GM12878 (cell line): ENCODE results near the gene CACNA1D. TPM values are rescaled to one million over a fixed set of nuclear protein-coding genes. Genes with fewer than 3 reads are reported as not detected.

Source experiments
- ATAC-seq: fragments of 200-7000 bp; cut with Tn5 transposase; 3 replicates; pipeline ENCODE4 v1.9.1; 2020; ENCODE audit warnings: mild to moderate bottlenecking, moderate library complexity
- BruUV-seq: library from RNA; stranded (reverse); fragments of 400-500 nt; replicated peaks from 2 replicates; lab custom pipeline; 2021; lab: Mats Ljungman, UMichigan
- CTCF ChIA-PET: fragments of 300-600 bp; sonication (Branson Sonifier 250); formaldehyde crosslinking; extraction: SDS; loops from one replicate; lab custom pipeline; 2021; ENCODE audit warnings: inconsistent platforms; lab: Yijun Ruan, JAX
- POLR2A ChIA-PET: fragments of 350-600 bp; formaldehyde crosslinking; extraction: SDS; loops from one replicate; lab custom pipeline; 2021; ENCODE audit warnings: inconsistent platforms; lab: Charles Lee
- RAD21 ChIA-PET: fragments of 300-600 bp; sonication (Branson Sonifier 250); formaldehyde crosslinking; loops from one replicate; lab custom pipeline; 2023; ENCODE audit warnings: antibody characterized with exemption; ENCODE audit not compliant: unreplicated experiment; lab: Charles Lee
- SMC1A ChIA-PET: fragments of 300-600 bp; sonication (Branson Sonifier 250); formaldehyde crosslinking; loops from one replicate; lab custom pipeline; 2023; ENCODE audit not compliant: unreplicated experiment, uncharacterized antibody; lab: Charles Lee
- DNase-seq: peaks from one replicate; pipeline ENCODE4 v3.0.0-alpha.2; 2011; ENCODE audit warnings: low read depth, low spot score
- FAIRE-seq: peaks from 3 replicates; lab custom pipeline; 2011; peaks lifted over from hg19 to GRCh38; lab: Jason Lieb, UNC
- H2AFZ ChIP-seq: 2 replicates; pipeline ENCODE4 v1.6.0; 2011; ENCODE audit warnings: low read depth, low read length, control low read depth; ENCODE audit not compliant: control insufficient read depth
- H3K27ac ChIP-seq: 2 replicates; pipeline ENCODE4 v1.5.1; 2011; ENCODE audit warnings: control low read depth; ENCODE audit not compliant: control insufficient read depth, insufficient read depth
- H3K27me3 ChIP-seq, 2 experiments: replicated peaks in 1 of 2; 2 replicates each; pipeline versions ENCODE4 v1.6.0 to v1.6.1; 2011; ENCODE audit warnings: low read length in 1 of 2; ENCODE audit not compliant: control insufficient read depth in 2 of 2, insufficient read depth in 2 of 2
- H3K36me3 ChIP-seq, 2 experiments: 2 replicates each; pipeline ENCODE4 v1.5.1; 2011; ENCODE audit warnings: low read length in 1 of 2; ENCODE audit not compliant: control insufficient read depth in 2 of 2, insufficient read depth in 2 of 2
- H3K4me1 ChIP-seq: 2 replicates; pipeline ENCODE4 v1.6.1; 2011; ENCODE audit warnings: mild to moderate bottlenecking, low read length, moderate library complexity, mixed read lengths; ENCODE audit not compliant: control insufficient read depth, insufficient read depth
- H3K4me2 ChIP-seq: 2 replicates; pipeline ENCODE4 v1.6.0; 2011; ENCODE audit warnings: control low read depth; ENCODE audit not compliant: control insufficient read depth, insufficient read depth
- H3K4me3 ChIP-seq: fragments of 200-600 bp; sonication (generic); 2 replicates; pipeline ENCODE4 v1.5.1; 2016
- H3K79me2 ChIP-seq: 2 replicates; pipeline ENCODE4 v1.6.0; 2011; ENCODE audit warnings: low read length; ENCODE audit not compliant: control insufficient read depth, insufficient read depth
- H3K9ac ChIP-seq: 2 replicates; pipeline ENCODE4 v1.8.0; 2011; ENCODE audit warnings: low read length, control low read depth, mixed read lengths; ENCODE audit not compliant: control insufficient read depth, insufficient read depth
- H3K9me3 ChIP-seq: replicated peaks from 3 replicates; pipeline ENCODE4 v1.5.1; 2011; ENCODE audit warnings: mild to moderate bottlenecking, low read length; ENCODE audit not compliant: control insufficient read depth, insufficient read depth
- H4K20me1 ChIP-seq: 2 replicates; pipeline ENCODE4 v1.6.0; 2011; ENCODE audit not compliant: control insufficient read depth, insufficient read depth
- HCFC1 ChIP-seq: fragments of 150-350 bp; IDR thresholded peaks from 2 replicates; pipeline ENCODE4 v1.6.1; 2014; ENCODE audit warnings: low read length
- IKZF1 ChIP-seq: fragments of 450-650 bp; conservative IDR thresholded peaks from 2 replicates; pipeline ENCODE4 v1.6.1; 2017; ENCODE audit warnings: antibody characterized with exemption, mild to moderate bottlenecking
- IKZF2 ChIP-seq, 2 experiments: fragments of 450-650 bp; IDR thresholded peaks; 2 replicates each; pipeline ENCODE4 v1.6.1; 2017; ENCODE audit warnings: mild to moderate bottlenecking in 2 of 2, moderate library complexity in 2 of 2
- SPI1 ChIP-seq: IDR thresholded peaks from 2 replicates; pipeline ENCODE4 v1.6.1; 2011; ENCODE audit warnings: low read depth, mild to moderate bottlenecking, low read length, moderate library complexity, borderline replicate concordance; ENCODE audit not compliant: insufficient read depth
- WGBS: methylation state at CpG from one replicate; pipeline ENCODE4 v1.1.6; 2016; ENCODE audit warnings: low lambda C conversion rate; ENCODE audit not compliant: insufficient replicate concordance, insufficient coverage; ENCODE audit errors: missing lambda C conversion rate; 5-methylcytosine and 5-hydroxymethylcytosine counted together
- in situ Hi-C: fragments of 300-500 bp; cut with MboI; formaldehyde crosslinking; loops from 9 replicates; pipeline ENCODE4 v1.14.3; 2018; ENCODE audit warnings: mixed read lengths
- intact Hi-C: fragments of 100-400 bp; cut with micrococcal nuclease; formaldehyde crosslinking; loops from one replicate; pipeline ENCODE4 v1.14.2; 2022; ENCODE audit not compliant: unreplicated experiment
- polyA plus RNA-seq, 11 experiments: library from polyadenylated mRNA; depleted of rRNA in 4 of 11; unstranded in 6 of 11; stranded (reverse) in 5 of 11; fragments of >200 nt; fragmentation: Nextera tagmentation in 4 of 11; fragmentation: Illumina TruSeq in 1 of 11; extraction: Ambion mirVana in 4 of 11; extraction: Trizol in 1 of 11; gene quantifications; 1 replicate in 1 of 11; 2 replicates in 10 of 11; pipeline versions ENCODE4 v1.2.1 to v1.2.3, GENCODE V29; 2011 to 2016; ENCODE audit warnings: inconsistent platforms in 2 of 11, missing spikeins in 2 of 11, low read depth in 1 of 11
- total RNA-seq, 4 experiments: library from RNA; depleted of rRNA in 3 of 4; stranded (reverse); fragments of >200 nt in 3 of 4; fragmentation: Illumina TruSeq in 1 of 4; extraction: Trizol in 1 of 4; gene quantifications; 2 replicates each; pipeline versions ENCODE4 v1.2.1 to v1.2.3, GENCODE V29; 2013 to 2021
- TF ChIP-seq, protein P1 (sequence below): fragments of 450-650 bp; conservative IDR thresholded peaks from 2 replicates; pipeline ENCODE4 v1.6.1; 2017; ENCODE audit warnings: mild to moderate bottlenecking, moderate library complexity
- TF ChIP-seq, protein P2 (sequence below): IDR thresholded peaks from 2 replicates; pipeline ENCODE4 v1.6.1; 2011; ENCODE audit warnings: low read depth, mild to moderate bottlenecking, low read length, moderate library complexity, borderline replicate concordance; ENCODE audit errors: extremely low read depth
- TF ChIP-seq, protein P3 (sequence below): fragments of 450-650 bp; IDR thresholded peaks from 2 replicates; pipeline ENCODE4 v1.6.1; 2017; ENCODE audit warnings: low read depth, mild to moderate bottlenecking, moderate library complexity

CACNA1D gene
- total and polyA plus RNA-seq, 10 of the 15 experiments (the other 5 are each of a cell fraction or from before 2014, with no cell fraction given), result 0.21 to 24.4 (median 1.6) TPM

DNA sequence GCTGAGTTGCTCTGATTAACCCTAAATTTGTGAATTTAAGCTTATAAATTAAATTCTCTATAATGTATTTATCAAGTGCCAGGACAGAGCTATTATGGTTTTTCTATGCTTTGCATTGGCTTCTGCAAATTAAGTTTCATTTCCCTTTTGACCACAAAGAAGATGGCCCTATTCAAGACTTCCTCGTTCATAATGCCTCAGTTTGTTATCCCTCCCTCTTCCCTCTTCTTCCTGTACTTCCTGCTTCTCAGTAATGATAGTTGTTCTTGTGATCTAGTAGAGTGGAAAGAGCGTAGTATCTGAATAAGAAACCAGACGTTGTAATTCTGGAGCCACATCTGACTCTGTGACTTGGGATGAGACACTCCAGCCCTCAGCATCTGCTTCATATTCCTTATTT is 118.7 kb downstream of the CACNA1D start:
- ChIA-PET CTCF (interaction anchor here (1.1 to 2.2 kb wide), 4 partner anchors 9 to 97 kb away, joined by 3 to 6 read pairs (median 5); no protein-coding TSS in a partner anchor), SMC1A (interaction anchor here (0.8 to 1.8 kb wide), 7 partner anchors 9 to 96 kb away, joined by 3 to 7 read pairs (median 3); no protein-coding TSS in a partner anchor), POLR2A (interaction anchor here (1.4 kb wide), 1 partner anchor 46 kb away, joined by 5 read pairs; no protein-coding TSS in a partner anchor), RAD21 (interaction anchor here (1.2 kb wide), 1 partner anchor 43 kb away, joined by 3 read pairs; no protein-coding TSS in a partner anchor)
- no peaks in the 10 kb centered on the region; a peak in 1 of 4 replicates for H3K27me3 ChIP-seq
- intact Hi-C loops, result no loop called here
- H3K9ac ChIP-seq, result no peak overlapping the region
- no peaks in the 10 kb centered on the region for H3K36me3 ChIP-seq
- no peaks in the 10 kb centered on the region for H4K20me1 ChIP-seq
- ATAC-seq, result peak; percentile 58
- no peaks in the 10 kb centered on the region; the same call in 2 of the 3 replicates for H3K9me3 ChIP-seq
- no peak overlapping the region for H3K4me2 ChIP-seq
- TF ChIP-seq IKZF1 (peak; percentile 43; the same call in 1 of the 2 replicates), IKZF2 (IDR thresholded peaks at IDR 0.05) (peak; percentile 39 to 45; a peak in 2 of 4 replicates), HCFC1 (no peak), SPI1 (peak; percentile 56; the same call in 1 of the 2 replicates)
- TF ChIP-seq, protein P1, sequence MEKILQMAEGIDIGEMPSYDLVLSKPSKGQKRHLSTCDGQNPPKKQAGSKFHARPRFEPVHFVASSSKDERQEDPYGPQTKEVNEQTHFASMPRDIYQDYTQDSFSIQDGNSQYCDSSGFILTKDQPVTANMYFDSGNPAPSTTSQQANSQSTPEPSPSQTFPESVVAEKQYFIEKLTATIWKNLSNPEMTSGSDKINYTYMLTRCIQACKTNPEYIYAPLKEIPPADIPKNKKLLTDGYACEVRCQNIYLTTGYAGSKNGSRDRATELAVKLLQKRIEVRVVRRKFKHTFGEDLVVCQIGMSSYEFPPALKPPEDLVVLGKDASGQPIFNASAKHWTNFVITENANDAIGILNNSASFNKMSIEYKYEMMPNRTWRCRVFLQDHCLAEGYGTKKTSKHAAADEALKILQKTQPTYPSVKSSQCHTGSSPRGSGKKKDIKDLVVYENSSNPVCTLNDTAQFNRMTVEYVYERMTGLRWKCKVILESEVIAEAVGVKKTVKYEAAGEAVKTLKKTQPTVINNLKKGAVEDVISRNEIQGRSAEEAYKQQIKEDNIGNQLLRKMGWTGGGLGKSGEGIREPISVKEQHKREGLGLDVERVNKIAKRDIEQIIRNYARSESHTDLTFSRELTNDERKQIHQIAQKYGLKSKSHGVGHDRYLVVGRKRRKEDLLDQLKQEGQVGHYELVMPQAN, result no peak
- TF ChIP-seq, protein P2, sequence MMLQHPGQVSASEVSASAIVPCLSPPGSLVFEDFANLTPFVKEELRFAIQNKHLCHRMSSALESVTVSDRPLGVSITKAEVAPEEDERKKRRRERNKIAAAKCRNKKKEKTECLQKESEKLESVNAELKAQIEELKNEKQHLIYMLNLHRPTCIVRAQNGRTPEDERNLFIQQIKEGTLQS, result no peak
- TF ChIP-seq, protein P3, sequence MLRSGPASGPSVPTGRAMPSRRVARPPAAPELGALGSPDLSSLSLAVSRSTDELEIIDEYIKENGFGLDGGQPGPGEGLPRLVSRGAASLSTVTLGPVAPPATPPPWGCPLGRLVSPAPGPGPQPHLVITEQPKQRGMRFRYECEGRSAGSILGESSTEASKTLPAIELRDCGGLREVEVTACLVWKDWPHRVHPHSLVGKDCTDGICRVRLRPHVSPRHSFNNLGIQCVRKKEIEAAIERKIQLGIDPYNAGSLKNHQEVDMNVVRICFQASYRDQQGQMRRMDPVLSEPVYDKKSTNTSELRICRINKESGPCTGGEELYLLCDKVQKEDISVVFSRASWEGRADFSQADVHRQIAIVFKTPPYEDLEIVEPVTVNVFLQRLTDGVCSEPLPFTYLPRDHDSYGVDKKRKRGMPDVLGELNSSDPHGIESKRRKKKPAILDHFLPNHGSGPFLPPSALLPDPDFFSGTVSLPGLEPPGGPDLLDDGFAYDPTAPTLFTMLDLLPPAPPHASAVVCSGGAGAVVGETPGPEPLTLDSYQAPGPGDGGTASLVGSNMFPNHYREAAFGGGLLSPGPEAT, result 0 out of 2 replicates have a peak, but pooled peaks have one; percentile 13
- 13% methylated on average over 3 of the region's 3 CpGs for WGBS
- H3K27ac ChIP-seq, result no peak overlapping the region
- no peak overlapping the region for H2AFZ ChIP-seq
- no peak overlapping the region for H3K4me3 ChIP-seq
- no peaks in the 10 kb centered on the region for H3K4me1 ChIP-seq
- FAIRE-seq, result no peak
- H3K79me2 ChIP-seq, result no peaks in the 10 kb centered on the region
- no peak for DNase-seq
- in situ Hi-C loops, result no loop called here
- no TSS peak for BruUV-seq
